Measurements from ENCODE around the gene SCGN.

The SCGN gene

GRCh38 chr6:25682324-25682723 is 30.3 kb downstream of the SCGN start:
- Histone ChIP-seq H4K20me1 (no peaks in the 10 kb centered on the region), H3K27ac (no peak overlapping the region), H3K9me3 (no peaks in the 10 kb centered on the region), H3K4me2 (no peak overlapping the region), H3K36me3 (no peaks in the 10 kb centered on the region), H3K4me1 (no peaks in the 10 kb centered on the region), H3K4me3 (no peak overlapping the region), H3K27me3 (no peaks in the 10 kb centered on the region), H3K9ac (no peak overlapping the region)
- TF ChIP-seq Cebpa-rat (IDR thresholded peaks at IDR 0.05) = no peak

GRCh38 chr6:25684565-25684964 is 32.5 kb downstream of the SCGN start:
- TF ChIP-seq Cebpa-rat (IDR thresholded peaks at IDR 0.05) = no peak
- Histone ChIP-seq H3K4me3 (no peak overlapping the region), H4K20me1 (no peaks in the 10 kb centered on the region), H3K9ac (no peak overlapping the region), H3K4me2 (no peak overlapping the region), H3K27ac (no peak overlapping the region), H3K9me3 (no peaks in the 10 kb centered on the region), H3K4me1 (no peaks in the 10 kb centered on the region), H3K27me3 (no peaks in the 10 kb centered on the region), H3K36me3 (no peaks in the 10 kb centered on the region)

- Histone ChIP-seq H3K4me3 (no peak overlapping the region), H3K4me1 (no peaks in the 10 kb centered on the region), H3K9me3 (no peaks in the 10 kb centered on the region), H3K4me2 (no peak overlapping the region), H3K27ac (no peak overlapping the region), H3K27me3 (no peaks in the 10 kb centered on the region), H3K36me3 (no peaks in the 10 kb centered on the region), H3K9ac (no peak overlapping the region), H4K20me1 (no peaks in the 10 kb centered on the region)
- no peak for TF ChIP-seq Cebpa-rat (IDR thresholded peaks at IDR 0.05)
Observed at GRCh38 chr6:25685251-25685650, 33.2 kb downstream of the SCGN start.

GRCh38 chr6:25685896-25686295 is 33.9 kb downstream of the SCGN start:
- Histone ChIP-seq H3K4me2 (no peak overlapping the region), H3K9me3 (no peaks in the 10 kb centered on the region), H3K4me1 (no peaks in the 10 kb centered on the region), H3K27ac (no peak overlapping the region), H3K4me3 (no peak overlapping the region), H3K9ac (no peak overlapping the region), H4K20me1 (no peaks in the 10 kb centered on the region), H3K27me3 (no peaks in the 10 kb centered on the region), H3K36me3 (no peaks in the 10 kb centered on the region)
- no peak for TF ChIP-seq Cebpa-rat (IDR thresholded peaks at IDR 0.05)

- no peaks in the 10 kb centered on the region for H4K20me1 ChIP-seq
- H3K4me1 ChIP-seq = no peaks in the 10 kb centered on the region
Observed at GRCh38 chr6:25686856-25687255, 34.8 kb downstream of the SCGN start.

GRCh38 chr6:25689966-25690365 is 38.0 kb downstream of the SCGN start:
- Histone ChIP-seq H3K9ac (no peak overlapping the region), H3K27me3 (no peaks in the 10 kb centered on the region), H3K4me2 (no peak overlapping the region), H3K4me1 (no peaks in the 10 kb centered on the region), H3K27ac (no peak overlapping the region), H3K9me3 (no peaks in the 10 kb centered on the region), H3K4me3 (no peak overlapping the region), H3K36me3 (no peaks in the 10 kb centered on the region), H4K20me1 (no peaks in the 10 kb centered on the region)
- no peak for TF ChIP-seq Cebpa-rat (IDR thresholded peaks at IDR 0.05)

More at GRCh38 chr6:25686856-25687255, 34.8 kb downstream of the SCGN start:
- no peak overlapping the region for H3K9ac ChIP-seq
- H3K27me3 ChIP-seq = no peaks in the 10 kb centered on the region
- H3K4me3 ChIP-seq = no peak overlapping the region
- H3K36me3 ChIP-seq = no peaks in the 10 kb centered on the region
- TF ChIP-seq Cebpa-rat (IDR thresholded peaks at IDR 0.05) = no peak
- H3K27ac ChIP-seq = no peak overlapping the region
- H3K9me3 ChIP-seq = no peaks in the 10 kb centered on the region
- H3K4me2 ChIP-seq = no peak overlapping the region

GRCh38 chr6:25691894-25692293 is 39.9 kb downstream of the SCGN start:
- Histone ChIP-seq H3K27me3 (no peaks in the 10 kb centered on the region), H3K9me3 (no peaks in the 10 kb centered on the region), H3K4me2 (no peak overlapping the region), H3K9ac (no peak overlapping the region), H3K4me3 (no peak overlapping the region), H3K36me3 (no peaks in the 10 kb centered on the region), H3K27ac (no peak overlapping the region), H4K20me1 (no peaks in the 10 kb centered on the region), H3K4me1 (no peaks in the 10 kb centered on the region)
- no peak for TF ChIP-seq Cebpa-rat (IDR thresholded peaks at IDR 0.05)

DNA sequence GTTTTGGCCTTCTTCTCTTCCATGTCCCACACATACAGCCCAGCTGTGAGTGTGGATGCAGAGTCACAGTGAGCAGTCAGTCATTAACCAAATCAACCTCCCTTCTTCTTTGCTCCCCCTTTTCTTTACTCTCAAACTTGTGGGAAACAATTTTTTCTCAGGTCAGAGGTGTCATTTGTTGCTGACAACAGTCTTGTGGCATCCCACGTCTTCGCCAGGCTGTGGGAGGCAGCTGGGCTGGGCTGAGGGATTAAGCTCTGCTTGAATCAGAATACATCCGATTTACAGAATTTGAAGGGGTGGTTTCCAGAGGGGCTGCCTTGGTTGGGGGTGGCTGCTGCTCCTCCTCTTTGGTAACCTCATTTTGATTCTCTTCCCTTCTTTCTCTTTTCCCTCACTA is 40.5 kb downstream of the SCGN start:
- H3K36me3 ChIP-seq = no peaks in the 10 kb centered on the region
- H3K27ac ChIP-seq = no peak overlapping the region
- H3K9ac ChIP-seq = no peak overlapping the region

GRCh38 chr6:25694366-25694765 is 42.4 kb downstream of the SCGN start:
- H3K4me1 ChIP-seq = no peaks in the 10 kb centered on the region
- no peak overlapping the region for H3K4me3 ChIP-seq
- no peak overlapping the region for H3K27ac ChIP-seq
- 0 out of 2 replicates have a peak, but pooled peaks cover 2% of the 10 kb centered on the region for H3K9me3 ChIP-seq
- no peak overlapping the region for H3K4me2 ChIP-seq
- H3K36me3 ChIP-seq = no peaks in the 10 kb centered on the region
- H3K9ac ChIP-seq = no peak overlapping the region
- H3K27me3 ChIP-seq = no peaks in the 10 kb centered on the region
- no peak for TF ChIP-seq Cebpa-rat (IDR thresholded peaks at IDR 0.05)
- H4K20me1 ChIP-seq = no peaks in the 10 kb centered on the region

More for the DNA sequence above, 40.5 kb downstream of the SCGN start:
- Histone ChIP-seq H3K9me3 (no peaks in the 10 kb centered on the region), H3K27me3 (no peaks in the 10 kb centered on the region), H3K4me1 (no peaks in the 10 kb centered on the region), H3K4me2 (no peak overlapping the region), H3K4me3 (no peak overlapping the region), H4K20me1 (no peaks in the 10 kb centered on the region)
- no peak for TF ChIP-seq Cebpa-rat (IDR thresholded peaks at IDR 0.05)

- Histone ChIP-seq H4K20me1 (no peaks in the 10 kb centered on the region), H3K4me3 (no peak overlapping the region), H3K27me3 (no peaks in the 10 kb centered on the region), H3K36me3 (no peaks in the 10 kb centered on the region), H3K9ac (no peak overlapping the region), H3K4me2 (no peak overlapping the region), H3K4me1 (no peaks in the 10 kb centered on the region), H3K27ac (no peak overlapping the region), H3K9me3 (0 out of 2 replicates have a peak, but pooled peaks cover 4% of the 10 kb centered on the region)
- no peak for TF ChIP-seq Cebpa-rat (IDR thresholded peaks at IDR 0.05)
Observed at GRCh38 chr6:25695671-25696070, 43.7 kb downstream of the SCGN start.

Data from BLaER1 (cell line).